MM.1S (cell line): Measurements from ENCODE around the gene SUSD4.

Experiments used
- DNase-seq: peaks from one replicate; pipeline ENCODE4 v3.0.0-alpha.2; 2015
- H2AFZ ChIP-seq: fragments of 300-600 bp; sonication (generic); 2 replicates; pipeline ENCODE4 v1.6.0; 2016; ENCODE audit warnings: antibody characterized with exemption, low read length
- H3F3A ChIP-seq: fragments of 300-600 bp; sonication (generic); 2 replicates; pipeline ENCODE4 v1.6.1; 2016; ENCODE audit warnings: mild to moderate bottlenecking, antibody characterized with exemption, low read length, moderate library complexity, mixed read lengths; ENCODE audit not compliant: insufficient read depth
- H3K27ac ChIP-seq: fragments of 300-600 bp; sonication (generic); 2 replicates; pipeline ENCODE4 v1.5.1; 2016; ENCODE audit warnings: mild to moderate bottlenecking, low read length
- H3K27me3 ChIP-seq: fragments of 300-600 bp; sonication (generic); replicated peaks from 2 replicates; pipeline ENCODE4 v1.6.0; 2016; ENCODE audit warnings: low read length; ENCODE audit not compliant: insufficient read depth
- H3K36me3 ChIP-seq: fragments of 300-600 bp; sonication (generic); replicated peaks from 2 replicates; pipeline ENCODE4 v1.6.1; 2016; ENCODE audit warnings: mild to moderate bottlenecking, low read length, mixed read lengths; ENCODE audit not compliant: insufficient read depth
- H3K4me1 ChIP-seq: fragments of 300-600 bp; sonication (generic); 2 replicates; pipeline ENCODE4 v1.6.1; 2016; ENCODE audit warnings: low read length, mixed read lengths
- H3K4me2 ChIP-seq: fragments of 300-600 bp; sonication (generic); 2 replicates; pipeline ENCODE4 v1.6.0; 2016; ENCODE audit warnings: low read depth, low read length
- H3K4me3 ChIP-seq: fragments of 300-600 bp; sonication (generic); 2 replicates; pipeline ENCODE4 v1.5.1; 2016; ENCODE audit warnings: low read length, mixed read lengths
- H3K79me2 ChIP-seq: fragments of 300-600 bp; sonication (generic); 2 replicates; pipeline ENCODE4 v1.6.1; 2016; ENCODE audit warnings: mixed run types, low read length, mixed read lengths
- H3K9ac ChIP-seq: fragments of 300-600 bp; sonication (generic); 2 replicates; pipeline ENCODE4 v1.6.1; 2016; ENCODE audit warnings: low read length, mixed read lengths
- H3K9me2 ChIP-seq: fragments of 300-600 bp; sonication (generic); replicated peaks from 2 replicates; pipeline ENCODE4 v1.6.1; 2016; ENCODE audit warnings: mild to moderate bottlenecking, low read length, mixed read lengths; ENCODE audit not compliant: insufficient read depth
- H3K9me3 ChIP-seq: fragments of 300-600 bp; sonication (generic); replicated peaks from 2 replicates; pipeline ENCODE4 v1.6.1; 2016; ENCODE audit warnings: mild to moderate bottlenecking, low read length, mixed read lengths; ENCODE audit not compliant: insufficient read depth
- H4K20me1 ChIP-seq: fragments of 300-600 bp; sonication (generic); 2 replicates; pipeline ENCODE4 v1.6.1; 2016; ENCODE audit warnings: mild to moderate bottlenecking, low read length, moderate library complexity, mixed read lengths; ENCODE audit not compliant: insufficient read depth
- EZH2 ChIP-seq: fragments of 300-600 bp; sonication (generic); optimal IDR thresholded peaks from 2 replicates; pipeline ENCODE3; 2017; ENCODE audit warnings: low read depth, mild to moderate bottlenecking, antibody characterized with exemption, low read length, mixed read lengths
- EZH2phosphoT487 ChIP-seq: fragments of 300-600 bp; sonication (generic); IDR thresholded peaks from 2 replicates; pipeline ENCODE4 v1.6.1; 2018; ENCODE audit warnings: antibody characterized with exemption, low read length
- TF ChIP-seq, protein P1 (sequence below): fragments of 300-600 bp; sonication (generic); IDR thresholded peaks from 2 replicates; pipeline ENCODE4 v1.5.1; 2016; ENCODE audit warnings: antibody characterized with exemption, low read length, mixed read lengths

The SUSD4 gene

DNA sequence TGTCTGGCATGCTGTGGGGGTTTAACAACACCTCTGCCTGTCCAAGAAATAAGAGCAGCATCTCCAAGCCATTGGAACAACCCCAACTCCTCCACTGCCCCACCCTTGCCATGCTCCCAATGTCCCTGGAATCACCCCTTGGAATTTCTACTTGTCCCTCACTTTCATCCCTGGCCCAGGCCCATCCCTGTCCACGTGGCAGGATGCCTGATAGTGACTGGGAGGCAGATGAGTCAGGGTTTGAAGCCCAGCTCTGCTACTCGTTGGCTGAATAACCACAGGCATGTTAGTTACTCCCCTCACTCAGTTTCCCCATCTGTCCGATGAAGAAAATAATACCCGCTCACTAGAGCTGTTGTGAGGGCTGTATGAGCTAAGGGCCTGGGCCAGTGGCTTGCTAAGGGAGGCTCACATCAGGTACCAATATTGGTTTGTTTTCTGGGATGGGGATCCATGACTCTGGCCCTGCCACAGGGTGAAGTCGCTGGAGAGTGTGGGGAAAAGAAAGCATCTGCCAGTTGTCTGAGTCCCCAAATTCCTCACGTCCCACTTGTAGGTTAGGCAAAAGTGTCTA, 121.5 kb downstream of the SUSD4 start:
- no peaks in the 10 kb centered on the region for H3K4me1 ChIP-seq
- TF ChIP-seq EZH2, result no peak
- TF ChIP-seq, protein P1, sequence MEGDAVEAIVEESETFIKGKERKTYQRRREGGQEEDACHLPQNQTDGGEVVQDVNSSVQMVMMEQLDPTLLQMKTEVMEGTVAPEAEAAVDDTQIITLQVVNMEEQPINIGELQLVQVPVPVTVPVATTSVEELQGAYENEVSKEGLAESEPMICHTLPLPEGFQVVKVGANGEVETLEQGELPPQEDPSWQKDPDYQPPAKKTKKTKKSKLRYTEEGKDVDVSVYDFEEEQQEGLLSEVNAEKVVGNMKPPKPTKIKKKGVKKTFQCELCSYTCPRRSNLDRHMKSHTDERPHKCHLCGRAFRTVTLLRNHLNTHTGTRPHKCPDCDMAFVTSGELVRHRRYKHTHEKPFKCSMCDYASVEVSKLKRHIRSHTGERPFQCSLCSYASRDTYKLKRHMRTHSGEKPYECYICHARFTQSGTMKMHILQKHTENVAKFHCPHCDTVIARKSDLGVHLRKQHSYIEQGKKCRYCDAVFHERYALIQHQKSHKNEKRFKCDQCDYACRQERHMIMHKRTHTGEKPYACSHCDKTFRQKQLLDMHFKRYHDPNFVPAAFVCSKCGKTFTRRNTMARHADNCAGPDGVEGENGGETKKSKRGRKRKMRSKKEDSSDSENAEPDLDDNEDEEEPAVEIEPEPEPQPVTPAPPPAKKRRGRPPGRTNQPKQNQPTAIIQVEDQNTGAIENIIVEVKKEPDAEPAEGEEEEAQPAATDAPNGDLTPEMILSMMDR, result no peak
- no peak for TF ChIP-seq EZH2phosphoT487
- H3K9ac ChIP-seq, result no peak overlapping the region
- H3K27me3 ChIP-seq, result no peaks in the 10 kb centered on the region
- H3K27ac ChIP-seq, result no peak overlapping the region
- no peak overlapping the region for H2AFZ ChIP-seq
- no peak overlapping the region for H3K4me3 ChIP-seq
- H3K36me3 ChIP-seq, result no peaks in the 10 kb centered on the region
- H3K79me2 ChIP-seq, result no peaks in the 10 kb centered on the region
- H3K4me2 ChIP-seq, result no peak overlapping the region
- no peaks in the 10 kb centered on the region for H3F3A ChIP-seq
- H4K20me1 ChIP-seq, result no peaks in the 10 kb centered on the region
- no peaks in the 10 kb centered on the region for H3K9me2 ChIP-seq
- no peak for DNase-seq
- H3K9me3 ChIP-seq, result no peaks in the 10 kb centered on the region

DNA sequence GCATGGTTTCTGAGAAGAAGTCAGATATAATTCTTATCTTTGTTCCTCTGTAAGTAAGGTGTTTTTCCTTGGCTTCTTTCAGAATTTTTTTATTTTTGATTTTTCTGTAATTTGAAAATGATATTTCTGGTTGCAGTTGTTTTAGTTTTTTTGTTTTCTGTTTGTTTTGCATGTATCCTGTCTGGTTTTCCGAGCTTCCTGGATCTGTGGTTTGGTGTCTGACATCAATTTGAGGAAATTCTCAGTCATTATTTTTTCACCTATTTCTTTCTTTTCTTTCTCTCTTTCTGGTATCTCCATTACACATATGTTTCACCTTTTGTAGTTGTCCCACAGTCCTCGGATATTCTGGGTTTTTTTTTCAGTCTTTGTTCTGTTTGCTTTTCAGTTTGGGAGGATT, 123.9 kb downstream of the SUSD4 start:
- no peak for DNase-seq
- Histone ChIP-seq H3K9me3 (no peaks in the 10 kb centered on the region), H2AFZ (no peak overlapping the region), H4K20me1 (no peaks in the 10 kb centered on the region), H3K4me3 (no peak overlapping the region), H3K27me3 (no peaks in the 10 kb centered on the region), H3K4me1 (no peaks in the 10 kb centered on the region), H3K36me3 (no peaks in the 10 kb centered on the region), H3K9ac (no peak overlapping the region), H3K79me2 (no peaks in the 10 kb centered on the region), H3F3A (no peaks in the 10 kb centered on the region), H3K4me2 (no peak overlapping the region), H3K9me2 (no peaks in the 10 kb centered on the region), H3K27ac (no peak overlapping the region)
- no peak for TF ChIP-seq EZH2phosphoT487
- TF ChIP-seq, protein P1, result no peak
- no peak for TF ChIP-seq EZH2

DNA sequence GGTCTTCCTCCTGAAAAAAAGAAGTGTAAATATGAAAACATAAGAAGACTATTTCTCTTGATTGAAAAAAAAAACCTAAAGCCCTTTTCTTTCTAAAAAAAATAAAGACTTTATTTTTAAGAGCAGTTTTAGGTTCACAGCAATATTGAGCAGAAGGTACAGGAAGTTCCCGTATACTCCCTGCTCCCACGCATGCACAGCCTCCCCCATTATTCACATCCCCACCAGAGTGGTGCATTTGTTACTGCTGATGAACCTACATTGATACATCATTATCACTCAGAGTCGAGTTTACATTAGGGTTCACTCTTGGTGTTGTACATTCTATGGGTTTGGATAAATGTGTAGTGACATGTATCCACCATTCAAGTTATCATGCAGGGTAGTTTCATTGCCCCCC, 128.9 kb downstream of the SUSD4 start:
- Histone ChIP-seq H4K20me1 (no peaks in the 10 kb centered on the region), H3K79me2 (no peaks in the 10 kb centered on the region)
- no peak for DNase-seq

More for the DNA sequence above, 128.9 kb downstream of the SUSD4 start:
- Histone ChIP-seq H3K4me2 (no peak overlapping the region), H3K9ac (no peak overlapping the region), H3K4me1 (no peaks in the 10 kb centered on the region), H3K9me2 (no peaks in the 10 kb centered on the region), H3K27ac (no peak overlapping the region), H3F3A (no peaks in the 10 kb centered on the region), H3K36me3 (no peaks in the 10 kb centered on the region), H2AFZ (no peak overlapping the region), H3K4me3 (no peak overlapping the region), H3K27me3 (no peaks in the 10 kb centered on the region), H3K9me3 (no peaks in the 10 kb centered on the region)
- TF ChIP-seq EZH2 (no peak), EZH2phosphoT487 (no peak)
- TF ChIP-seq, protein P1, result no peak
